ENCODE results near the gene CACNG5. TPM values are rescaled to one million over a fixed set of nuclear protein-coding genes. Genes with fewer than 3 reads are reported as not detected.

CACNG5 gene
- total RNA-seq, 6 experiments from 2014 or later = not detected

- Mint-ChIP-seq H3K4me1 (ENCODE audit: low read depth) (no peaks in the 10 kb centered on the region), H3K27ac (no peak overlapping the region), H3K9me3 (no peaks in the 10 kb centered on the region), H3K4me3 (no peak overlapping the region), H3K27me3 (ENCODE audit: insufficient read depth) (peaks cover 31% of the 10 kb centered on the region), H3K36me3 (ENCODE audit: low read depth) (no peaks in the 10 kb centered on the region)
- no peak for DNase-seq
- TF ChIP-seq CTCF (IDR thresholded peaks at IDR 0.05) = no peak
Measured at GRCh38 chr17:66837226-66837625, 2.3 kb downstream of the CACNG5 start.

- Mint-ChIP-seq H3K27ac (no peak overlapping the region), H3K4me1 (ENCODE audit: low read depth) (no peaks in the 10 kb centered on the region), H3K27me3 (ENCODE audit: insufficient read depth) (peaks cover 30% of the 10 kb centered on the region), H3K4me3 (no peak overlapping the region), H3K9me3 (no peaks in the 10 kb centered on the region), H3K36me3 (ENCODE audit: low read depth) (no peaks in the 10 kb centered on the region)
- TF ChIP-seq CTCF (IDR thresholded peaks at IDR 0.05) = no peak
- no peak for DNase-seq
Measured at GRCh38 chr17:66837885-66838665, 3.2 kb downstream of the CACNG5 start.

- no peaks in the 10 kb centered on the region for H3K4me1 Mint-ChIP-seq (ENCODE audit: low read depth)
Measured at GRCh38 chr17:66839616-66840015, 4.7 kb downstream of the CACNG5 start.

GRCh38 chr17:66840061-66840460, 5.1 kb downstream of the CACNG5 start:
- H3K9me3 Mint-ChIP-seq = no peaks in the 10 kb centered on the region
- no peak for DNase-seq
- H3K4me1 Mint-ChIP-seq (ENCODE audit: low read depth) = no peaks in the 10 kb centered on the region
- no peaks in the 10 kb centered on the region for H3K36me3 Mint-ChIP-seq (ENCODE audit: low read depth)
- H3K27me3 Mint-ChIP-seq (ENCODE audit: insufficient read depth) = peaks cover 32% of the 10 kb centered on the region
- no peak for TF ChIP-seq CTCF (IDR thresholded peaks at IDR 0.05)
- no peak overlapping the region for H3K4me3 Mint-ChIP-seq
- no peak overlapping the region for H3K27ac Mint-ChIP-seq

More at GRCh38 chr17:66839616-66840015, 4.7 kb downstream of the CACNG5 start:
- Mint-ChIP-seq H3K4me3 (no peak overlapping the region), H3K36me3 (ENCODE audit: low read depth) (no peaks in the 10 kb centered on the region), H3K27me3 (ENCODE audit: insufficient read depth) (peaks cover 30% of the 10 kb centered on the region), H3K9me3 (no peaks in the 10 kb centered on the region), H3K27ac (no peak overlapping the region)
- TF ChIP-seq CTCF (IDR thresholded peaks at IDR 0.05) = no peak
- DNase-seq = no peak

- H3K27me3 Mint-ChIP-seq (ENCODE audit: insufficient read depth) = peaks cover 30% of the 10 kb centered on the region
- no peak for DNase-seq
- H3K4me1 Mint-ChIP-seq (ENCODE audit: low read depth) = no peaks in the 10 kb centered on the region
- no peaks in the 10 kb centered on the region for H3K36me3 Mint-ChIP-seq (ENCODE audit: low read depth)
- no peak overlapping the region for H3K27ac Mint-ChIP-seq
- no peaks in the 10 kb centered on the region for H3K9me3 Mint-ChIP-seq
- no peak overlapping the region for H3K4me3 Mint-ChIP-seq
- no peak for TF ChIP-seq CTCF (IDR thresholded peaks at IDR 0.05)
Measured at GRCh38 chr17:66841328-66841727, 6.4 kb downstream of the CACNG5 start.

Data from HFFc6 (cell line).